Neural progenitor cell (in vitro differentiated cells): ENCODE data around the gene BCAS3. TPM values are rescaled to one million over a fixed set of nuclear protein-coding genes. Genes with fewer than 3 reads are reported as not detected.

ENCODE experiments used
- DNase-seq: peaks from one replicate; pipeline ENCODE4 v3.0.0-alpha.2; 2016; ENCODE audit warnings: low spot score
- H2AFZ ChIP-seq: fragments of 200-600 bp; sonication (generic); replicated peaks from 2 replicates; pipeline ENCODE4 v1.6.1; 2016; ENCODE audit warnings: antibody characterized with exemption
- H3F3A ChIP-seq: fragments of 200-600 bp; sonication (generic); 2 replicates; pipeline ENCODE4 v1.6.1; 2016; ENCODE audit warnings: antibody characterized with exemption, low read depth
- H3K27ac ChIP-seq: fragments of 200-600 bp; sonication (generic); 2 replicates; pipeline ENCODE4 v1.5.1; 2016; ENCODE audit warnings: mild to moderate bottlenecking
- H3K27me3 ChIP-seq: fragments of 200-600 bp; sonication (generic); 2 replicates; pipeline ENCODE4 v1.6.1; 2016; ENCODE audit warnings: mild to moderate bottlenecking, moderate library complexity
- H3K36me3 ChIP-seq: fragments of 200-600 bp; sonication (generic); 2 replicates; pipeline ENCODE4 v1.5.1; 2016
- H3K4me1 ChIP-seq: fragments of 200-600 bp; sonication (generic); 2 replicates; pipeline ENCODE4 v1.6.1; 2016; ENCODE audit warnings: mixed run types
- H3K4me2 ChIP-seq: fragments of 200-600 bp; sonication (generic); 2 replicates; pipeline ENCODE4 v1.6.1; 2016
- H3K4me3 ChIP-seq: fragments of 200-600 bp; sonication (generic); 2 replicates; pipeline ENCODE4 v1.5.1; 2016
- H3K79me2 ChIP-seq: fragments of 200-600 bp; sonication (generic); 2 replicates; pipeline ENCODE4 v1.6.1; 2016; ENCODE audit warnings: low read depth
- H3K9ac ChIP-seq: fragments of 200-600 bp; sonication (generic); 2 replicates; pipeline ENCODE4 v1.6.1; 2016
- H3K9me3 ChIP-seq: fragments of 200-600 bp; sonication (generic); 2 replicates; pipeline ENCODE4 v1.5.1; 2016; ENCODE audit warnings: low read depth
- H4K20me1 ChIP-seq: fragments of 200-600 bp; sonication (generic); 2 replicates; pipeline ENCODE4 v1.6.1; 2016; ENCODE audit warnings: low read depth
- H3K27ac Mint-ChIP-seq: 3 replicates; pipeline ENCODE4 v1.8.0; 2021; ENCODE audit warnings: mixed read lengths
- H3K27me3 Mint-ChIP-seq: 2 replicates; pipeline ENCODE4 v1.8.0; 2022; ENCODE audit warnings: low read depth, mild to moderate bottlenecking, inconsistent platforms, moderate library complexity, mixed read lengths; ENCODE audit not compliant: insufficient read depth
- H3K36me3 Mint-ChIP-seq: 3 replicates; pipeline ENCODE4 v1.8.0; 2021; ENCODE audit warnings: mixed read lengths
- H3K4me1 Mint-ChIP-seq: 3 replicates; pipeline ENCODE4 v1.8.0; 2021; ENCODE audit warnings: mixed read lengths
- H3K4me3 Mint-ChIP-seq: 3 replicates; pipeline ENCODE4 v1.8.0; 2021; ENCODE audit warnings: mild to moderate bottlenecking, moderate library complexity, mixed read lengths
- H3K9me3 Mint-ChIP-seq: 3 replicates; pipeline ENCODE4 v1.8.0; 2020; ENCODE audit warnings: mixed read lengths
- EZH2 ChIP-seq: fragments of 200-600 bp; sonication (generic); IDR thresholded peaks from 2 replicates; pipeline ENCODE4 v1.6.1; 2017; ENCODE audit warnings: antibody characterized with exemption, mild to moderate bottlenecking, moderate library complexity
- EZH2phosphoT487 ChIP-seq: fragments of 200-600 bp; sonication (generic); IDR thresholded peaks from 2 replicates; pipeline ENCODE4 v1.6.1; 2017; ENCODE audit warnings: antibody characterized with exemption
- total RNA-seq: library from RNA; depleted of rRNA; stranded (reverse); fragments of >200 nt; gene quantifications from 2 replicates; pipeline ENCODE4 v1.2.3, GENCODE V29; 2015; ENCODE audit warnings: low replicate concordance
- TF ChIP-seq, protein P1 (sequence below): fragments of 200-600 bp; sonication (generic); IDR thresholded peaks from 2 replicates; pipeline ENCODE4 v1.5.1; 2017; ENCODE audit warnings: antibody characterized with exemption, mild to moderate bottlenecking

BCAS3 gene
- total RNA-seq, 1 donor from 2014 or later, result 60.9 TPM

DNA sequence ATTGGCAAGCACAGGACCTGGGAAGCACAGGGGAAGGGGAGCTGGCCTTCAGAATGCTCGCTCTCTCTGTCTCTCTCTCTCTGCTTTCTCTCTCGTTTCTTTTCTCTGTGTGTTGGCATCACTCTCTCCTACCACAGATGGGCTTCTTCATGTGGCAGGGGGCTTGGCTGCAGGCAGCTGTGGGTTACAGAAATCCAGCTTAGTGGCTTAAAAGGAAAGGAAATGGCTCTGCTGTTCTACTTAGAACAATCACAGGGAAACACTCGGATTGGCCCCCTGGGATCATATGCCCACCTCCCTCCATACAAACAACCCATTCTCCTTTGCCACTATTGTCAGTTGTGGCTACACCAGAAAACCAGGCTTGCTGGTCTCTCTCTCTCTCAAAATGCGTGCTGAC is 742.4 kb downstream of the BCAS3 start:
- H3K9me3 ChIP-seq, result no peaks in the 10 kb centered on the region
- no peak overlapping the region for H3K9ac ChIP-seq
- H3K4me3 ChIP-seq, result no peak overlapping the region
- H3F3A ChIP-seq, result no peaks in the 10 kb centered on the region
- no peaks in the 10 kb centered on the region for H4K20me1 ChIP-seq
- H3K36me3 ChIP-seq, result no peaks in the 10 kb centered on the region
- no peak overlapping the region for H3K4me2 ChIP-seq
- peak overlapping the region; percentile 78 for H2AFZ ChIP-seq
- TF ChIP-seq, protein P1, sequence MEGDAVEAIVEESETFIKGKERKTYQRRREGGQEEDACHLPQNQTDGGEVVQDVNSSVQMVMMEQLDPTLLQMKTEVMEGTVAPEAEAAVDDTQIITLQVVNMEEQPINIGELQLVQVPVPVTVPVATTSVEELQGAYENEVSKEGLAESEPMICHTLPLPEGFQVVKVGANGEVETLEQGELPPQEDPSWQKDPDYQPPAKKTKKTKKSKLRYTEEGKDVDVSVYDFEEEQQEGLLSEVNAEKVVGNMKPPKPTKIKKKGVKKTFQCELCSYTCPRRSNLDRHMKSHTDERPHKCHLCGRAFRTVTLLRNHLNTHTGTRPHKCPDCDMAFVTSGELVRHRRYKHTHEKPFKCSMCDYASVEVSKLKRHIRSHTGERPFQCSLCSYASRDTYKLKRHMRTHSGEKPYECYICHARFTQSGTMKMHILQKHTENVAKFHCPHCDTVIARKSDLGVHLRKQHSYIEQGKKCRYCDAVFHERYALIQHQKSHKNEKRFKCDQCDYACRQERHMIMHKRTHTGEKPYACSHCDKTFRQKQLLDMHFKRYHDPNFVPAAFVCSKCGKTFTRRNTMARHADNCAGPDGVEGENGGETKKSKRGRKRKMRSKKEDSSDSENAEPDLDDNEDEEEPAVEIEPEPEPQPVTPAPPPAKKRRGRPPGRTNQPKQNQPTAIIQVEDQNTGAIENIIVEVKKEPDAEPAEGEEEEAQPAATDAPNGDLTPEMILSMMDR, result no peak
- TF ChIP-seq EZH2, result no peak
- no peak for TF ChIP-seq EZH2phosphoT487
- no peaks in the 10 kb centered on the region for H3K9me3 Mint-ChIP-seq
- H3K4me3 Mint-ChIP-seq, result no peak overlapping the region
- H3K36me3 Mint-ChIP-seq, result no peaks in the 10 kb centered on the region
- H3K79me2 ChIP-seq, result no peaks in the 10 kb centered on the region
- peaks cover 60% of the 10 kb centered on the region for H3K27me3 ChIP-seq
- no peak overlapping the region for H3K27ac ChIP-seq
- H3K27me3 Mint-ChIP-seq, result peaks cover 12% of the 10 kb centered on the region
- H3K27ac Mint-ChIP-seq, result no peak overlapping the region
- peaks cover 2% of the 10 kb centered on the region for H3K4me1 Mint-ChIP-seq
- DNase-seq, result no peak
- H3K4me1 ChIP-seq, result peaks cover 3% of the 10 kb centered on the region

DNA sequence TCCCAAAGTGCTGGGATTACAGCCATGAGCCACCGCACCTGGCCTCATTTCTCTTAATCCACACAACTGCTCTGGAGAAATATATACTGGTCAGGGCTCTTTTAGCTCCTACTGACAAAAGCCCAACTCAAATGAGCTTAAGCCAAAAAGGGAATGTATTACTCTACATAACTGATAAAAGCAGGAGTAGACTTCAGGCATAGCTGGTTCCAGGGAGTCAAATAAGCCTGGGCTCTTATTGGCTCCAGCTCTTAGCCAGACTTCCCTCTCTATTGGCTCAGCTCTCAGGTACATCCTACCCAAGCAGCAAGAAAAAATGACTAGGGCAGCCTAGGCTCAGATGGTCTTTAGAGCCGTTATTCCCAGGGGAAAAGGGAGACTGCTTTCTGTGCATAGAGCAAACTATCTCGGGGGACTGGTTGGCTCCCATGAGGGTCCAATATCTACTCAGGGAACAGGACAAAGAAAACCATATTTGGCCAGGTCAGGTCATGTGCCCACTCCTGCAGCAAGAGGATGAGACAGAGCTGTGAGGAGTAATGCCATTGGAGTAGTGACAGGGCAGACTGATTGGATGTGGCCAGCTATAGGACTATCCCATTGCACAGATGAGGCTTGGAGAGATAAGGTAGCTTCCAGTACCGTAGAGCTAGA is 743.2 kb downstream of the BCAS3 start:
- Histone ChIP-seq H3K4me1 (peaks cover 3% of the 10 kb centered on the region), H3K27ac (no peak overlapping the region), H2AFZ (no peak overlapping the region), H3K79me2 (no peaks in the 10 kb centered on the region), H3K9me3 (no peaks in the 10 kb centered on the region), H3K36me3 (no peaks in the 10 kb centered on the region), H3K9ac (no peak overlapping the region), H4K20me1 (no peaks in the 10 kb centered on the region), H3K27me3 (peaks cover 52% of the 10 kb centered on the region), H3K4me3 (no peak overlapping the region), H3F3A (no peaks in the 10 kb centered on the region), H3K4me2 (no peak overlapping the region)
- TF ChIP-seq EZH2 (no peak), EZH2phosphoT487 (no peak)
- TF ChIP-seq, protein P1, result no peak
- no peak for DNase-seq
- no peaks in the 10 kb centered on the region for H3K36me3 Mint-ChIP-seq
- H3K27me3 Mint-ChIP-seq, result peaks cover 11% of the 10 kb centered on the region
- no peaks in the 10 kb centered on the region for H3K9me3 Mint-ChIP-seq
- H3K4me1 Mint-ChIP-seq, result peaks cover 2% of the 10 kb centered on the region
- H3K4me3 Mint-ChIP-seq, result no peak overlapping the region
- H3K27ac Mint-ChIP-seq, result no peak overlapping the region

DNA sequence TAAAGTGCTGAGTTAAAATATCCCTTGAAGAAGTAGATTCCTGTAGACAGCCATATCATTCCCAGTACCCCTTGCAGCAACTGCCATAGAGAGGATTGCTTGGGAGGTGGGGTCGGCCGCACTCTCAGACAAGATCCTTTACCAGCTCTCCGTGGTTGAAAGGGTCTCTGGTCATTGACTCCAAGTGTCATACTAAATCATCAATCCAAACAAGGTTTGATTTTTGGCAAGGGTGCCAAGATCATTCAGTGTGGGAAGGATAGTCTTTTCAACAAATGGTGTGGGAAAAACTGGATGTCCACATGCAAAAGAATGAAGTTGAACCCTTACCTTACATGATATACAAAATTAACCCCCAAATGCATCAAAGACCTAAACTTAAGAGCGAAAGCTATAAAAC is 743.8 kb downstream of the BCAS3 start:
- no peak overlapping the region for H2AFZ ChIP-seq
- Mint-ChIP-seq H3K4me1 (no peaks in the 10 kb centered on the region), H3K4me3 (no peak overlapping the region), H3K9me3 (no peaks in the 10 kb centered on the region), H3K27ac (no peak overlapping the region), H3K27me3 (peaks cover 10% of the 10 kb centered on the region), H3K36me3 (no peaks in the 10 kb centered on the region)
- H3K79me2 ChIP-seq, result no peaks in the 10 kb centered on the region
- H3K9ac ChIP-seq, result no peak overlapping the region
- H3K27ac ChIP-seq, result no peak overlapping the region
- H4K20me1 ChIP-seq, result no peaks in the 10 kb centered on the region
- no peak overlapping the region for H3K4me3 ChIP-seq
- H3K4me1 ChIP-seq, result peaks cover 2% of the 10 kb centered on the region
- peaks cover 46% of the 10 kb centered on the region for H3K27me3 ChIP-seq
- no peak overlapping the region for H3K4me2 ChIP-seq
- H3F3A ChIP-seq, result no peaks in the 10 kb centered on the region
- H3K36me3 ChIP-seq, result no peaks in the 10 kb centered on the region
- no peaks in the 10 kb centered on the region for H3K9me3 ChIP-seq
- TF ChIP-seq EZH2phosphoT487, result no peak
- TF ChIP-seq, protein P1, result no peak
- no peak for TF ChIP-seq EZH2
- no peak for DNase-seq
